Mammary epithelial cell (primary cell): ENCODE measurements around the gene CD180.

ENCODE experiments used
- EZH2 ChIP-seq: IDR thresholded peaks from 2 replicates; pipeline ENCODE4 v1.6.1; 2012; ENCODE audit warnings: low read length, inconsistent platforms, borderline replicate concordance
- TF ChIP-seq, protein P1 (sequence below), 2 donors: IDR thresholded peaks in 1 of 2; conservative IDR thresholded peaks in 1 of 2; 2 replicates each; pipeline ENCODE4 v1.5.1; 2011 to 2012; ENCODE audit warnings: inconsistent platforms in 2 of 2, low read length in 2 of 2, mild to moderate bottlenecking in 2 of 2, control low read depth in 1 of 2, low read depth in 1 of 2; ENCODE audit not compliant: insufficient read depth in 1 of 2; ENCODE audit errors: extremely low read depth in 1 of 2

DNA sequence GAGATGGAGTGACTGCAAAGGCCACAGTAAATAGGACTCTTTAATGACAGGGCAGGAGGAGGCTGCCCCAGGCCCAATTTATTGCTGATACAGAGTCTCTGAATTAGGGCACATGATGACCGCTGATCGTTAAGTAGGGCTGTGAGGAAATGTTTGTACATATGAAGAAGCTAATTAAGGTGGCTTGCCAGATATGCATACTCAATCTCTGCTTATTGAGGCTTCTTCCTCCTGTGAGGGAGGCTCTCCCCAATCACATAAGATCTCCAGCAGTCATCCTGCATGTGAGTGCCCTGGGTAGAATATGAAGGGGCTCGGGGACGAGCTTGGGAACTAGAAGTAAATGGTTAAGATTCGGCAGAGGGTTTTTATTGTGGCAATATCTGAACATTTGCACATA lies 8.2 kb upstream of the CD180 start:
- no peak for TF ChIP-seq EZH2
- TF ChIP-seq, protein P1, sequence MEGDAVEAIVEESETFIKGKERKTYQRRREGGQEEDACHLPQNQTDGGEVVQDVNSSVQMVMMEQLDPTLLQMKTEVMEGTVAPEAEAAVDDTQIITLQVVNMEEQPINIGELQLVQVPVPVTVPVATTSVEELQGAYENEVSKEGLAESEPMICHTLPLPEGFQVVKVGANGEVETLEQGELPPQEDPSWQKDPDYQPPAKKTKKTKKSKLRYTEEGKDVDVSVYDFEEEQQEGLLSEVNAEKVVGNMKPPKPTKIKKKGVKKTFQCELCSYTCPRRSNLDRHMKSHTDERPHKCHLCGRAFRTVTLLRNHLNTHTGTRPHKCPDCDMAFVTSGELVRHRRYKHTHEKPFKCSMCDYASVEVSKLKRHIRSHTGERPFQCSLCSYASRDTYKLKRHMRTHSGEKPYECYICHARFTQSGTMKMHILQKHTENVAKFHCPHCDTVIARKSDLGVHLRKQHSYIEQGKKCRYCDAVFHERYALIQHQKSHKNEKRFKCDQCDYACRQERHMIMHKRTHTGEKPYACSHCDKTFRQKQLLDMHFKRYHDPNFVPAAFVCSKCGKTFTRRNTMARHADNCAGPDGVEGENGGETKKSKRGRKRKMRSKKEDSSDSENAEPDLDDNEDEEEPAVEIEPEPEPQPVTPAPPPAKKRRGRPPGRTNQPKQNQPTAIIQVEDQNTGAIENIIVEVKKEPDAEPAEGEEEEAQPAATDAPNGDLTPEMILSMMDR (conservative IDR thresholded peaks at IDR 0.05 in 1 of 2, IDR thresholded peaks at IDR 0.05 in 1 of 2; ENCODE audit: extremely low read depth in 1 of 2, insufficient read depth in 1 of 2, low read depth in 1 of 2, low read length in 2 of 2): no peak
